Stimulated activated naive CD8-positive, alpha-beta T cell treated with anti-CD3 and anti-CD28 coated beads, Interleukin-15, Interleukin-2, amounts not matched to agents 100 U/mL and 50 U/mL, for 24 hours (primary cell): ENCODE results near the gene TM4SF18.
A peak's percentile ranks its signal among the peaks of the same experiment; 100 is the strongest.

ENCODE experiments used
- ATAC-seq: fragments of 150-1000 bp; cut with Tn5 transposase; one replicate; pipeline ENCODE4 v1.10.0; 2021
- DNase-seq: peaks from one replicate; pipeline ENCODE4 v3.0.0; 2021

Gene TM4SF18

DNA sequence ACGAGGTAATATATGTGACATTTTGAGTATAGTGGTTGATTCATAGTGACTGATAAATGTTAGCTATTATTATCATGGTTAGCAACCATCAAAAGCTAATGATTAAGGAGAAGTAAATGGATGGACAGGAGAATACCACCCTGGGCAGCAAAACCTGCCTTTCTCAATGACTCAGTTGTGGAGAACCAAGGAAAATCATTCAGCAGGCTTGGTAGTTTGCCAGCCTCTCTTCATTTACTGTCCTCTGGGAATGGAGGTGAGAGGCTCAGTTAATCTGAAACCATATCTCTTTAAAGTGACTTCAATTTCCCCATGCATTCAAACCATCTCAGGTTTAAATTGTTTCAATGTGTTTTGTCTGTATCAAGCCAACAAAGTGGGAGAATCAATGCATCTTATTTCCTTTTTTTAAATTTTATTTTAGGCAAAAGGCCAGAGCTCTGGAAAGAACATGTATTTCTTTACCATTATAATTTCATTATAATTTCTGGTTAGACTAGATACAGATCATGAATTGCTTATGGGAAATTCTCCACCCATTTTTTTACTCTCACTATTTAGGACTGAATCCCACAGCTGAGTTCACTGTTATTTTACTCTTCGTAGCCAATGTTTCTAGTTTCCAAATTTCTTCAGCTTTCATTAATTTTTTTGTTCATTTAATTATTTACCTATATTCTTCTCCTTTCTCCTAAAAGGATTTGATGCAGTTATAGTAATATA lies 2.7 kb downstream of the TM4SF18 start:
- ATAC-seq, result no peak
- no peak for DNase-seq

DNA sequence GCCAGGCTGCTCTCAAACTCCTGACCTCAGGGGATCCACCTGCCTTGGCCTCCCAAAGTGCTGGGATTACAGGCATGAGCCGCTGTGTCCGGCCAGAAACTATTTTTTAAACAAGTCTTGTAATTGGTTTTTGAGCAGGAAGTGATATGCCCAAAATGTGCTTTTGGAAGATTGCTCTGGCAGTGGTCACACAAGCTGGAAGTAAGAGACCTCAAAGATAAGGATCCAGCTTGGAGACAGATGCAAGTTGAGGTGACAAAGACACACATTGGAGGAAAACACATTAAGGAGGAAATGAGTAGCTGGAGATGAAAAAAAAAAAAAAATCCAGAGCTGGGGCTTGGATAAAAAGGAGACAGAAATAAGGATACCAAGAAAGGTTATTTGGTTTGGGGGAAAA lies 6.3 kb downstream of the TM4SF18 start:
- DNase-seq (no peak), ATAC-seq (no peak)

DNA sequence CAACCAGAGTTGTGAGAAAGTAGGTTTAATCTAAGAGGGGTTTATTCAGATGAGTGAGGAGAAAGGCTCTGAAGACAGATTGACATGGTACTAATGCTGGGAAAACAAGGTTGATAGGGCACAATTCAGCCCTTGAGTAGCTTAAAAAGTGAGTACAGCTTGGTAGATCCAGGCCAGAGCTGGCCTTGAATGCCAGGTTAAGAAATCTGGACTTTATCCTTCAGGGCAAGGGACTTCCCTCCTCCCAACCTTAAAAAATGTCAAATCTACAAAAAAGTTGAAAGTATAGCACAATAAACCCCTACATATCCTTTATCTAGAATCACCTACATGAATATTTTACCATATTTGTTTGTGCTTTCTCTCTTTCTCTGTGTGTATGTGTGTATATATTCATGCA lies 7.9 kb downstream of the TM4SF18 start:
- ATAC-seq (no peak), DNase-seq (no peak)

DNA sequence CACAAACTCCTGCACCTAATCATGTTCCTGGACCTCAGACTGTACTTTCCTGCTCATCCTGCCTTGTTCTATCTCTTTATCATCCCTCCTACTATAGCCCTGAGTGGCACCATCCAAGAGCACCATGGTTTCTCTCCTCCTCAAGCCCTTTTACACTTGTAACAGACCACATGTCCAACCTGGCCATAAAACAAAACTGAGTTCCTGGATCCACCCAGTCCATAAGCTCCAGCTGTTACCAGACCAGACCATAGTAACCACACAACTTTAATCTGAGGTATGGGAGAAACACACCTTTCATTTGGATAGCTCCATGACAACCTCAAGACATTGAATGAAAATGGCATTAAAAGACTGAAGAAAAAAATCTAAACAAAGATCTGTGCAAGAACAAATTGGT lies 9.1 kb downstream of the TM4SF18 start:
- no peak for ATAC-seq
- DNase-seq, result no peak

DNA sequence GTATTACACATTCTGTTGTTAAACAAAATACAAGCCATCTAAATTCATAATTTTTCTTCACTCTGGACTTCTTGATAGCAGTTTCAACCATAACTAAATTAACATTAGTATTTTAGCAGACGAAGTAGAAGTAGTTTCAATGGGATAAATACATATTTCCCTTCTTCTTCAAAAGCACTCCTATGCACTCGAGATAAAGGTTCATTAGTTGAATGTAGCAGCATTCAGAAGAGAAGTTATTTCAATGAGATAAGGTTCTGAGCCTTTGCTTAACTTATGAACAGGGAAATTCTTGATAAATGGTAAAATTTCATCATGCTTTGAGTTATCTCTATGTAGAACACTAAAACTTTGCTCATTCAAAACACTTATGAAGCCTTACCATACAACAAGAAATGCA lies 11.8 kb downstream of the TM4SF18 start:
- ATAC-seq (no peak), DNase-seq (no peak)

DNA sequence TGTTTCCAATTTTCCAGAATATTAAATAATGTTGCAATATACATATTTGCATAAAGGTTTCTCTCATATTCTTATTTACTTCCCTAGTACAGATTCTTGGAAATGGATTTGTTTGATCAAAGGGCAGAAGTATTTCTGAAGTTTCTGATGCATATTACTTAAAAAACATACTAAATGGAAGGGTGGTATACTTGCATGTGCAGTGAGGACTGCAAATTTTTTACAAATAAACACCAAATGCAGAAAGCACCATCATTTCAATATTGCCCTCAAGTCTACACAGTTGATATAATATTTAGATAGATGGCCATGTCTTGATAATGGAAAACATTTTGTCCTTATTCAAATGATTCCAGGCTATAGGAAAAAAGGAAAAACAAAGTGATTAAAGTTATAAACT lies 12.3 kb downstream of the TM4SF18 start:
- ATAC-seq, result no peak
- no peak for DNase-seq

DNA sequence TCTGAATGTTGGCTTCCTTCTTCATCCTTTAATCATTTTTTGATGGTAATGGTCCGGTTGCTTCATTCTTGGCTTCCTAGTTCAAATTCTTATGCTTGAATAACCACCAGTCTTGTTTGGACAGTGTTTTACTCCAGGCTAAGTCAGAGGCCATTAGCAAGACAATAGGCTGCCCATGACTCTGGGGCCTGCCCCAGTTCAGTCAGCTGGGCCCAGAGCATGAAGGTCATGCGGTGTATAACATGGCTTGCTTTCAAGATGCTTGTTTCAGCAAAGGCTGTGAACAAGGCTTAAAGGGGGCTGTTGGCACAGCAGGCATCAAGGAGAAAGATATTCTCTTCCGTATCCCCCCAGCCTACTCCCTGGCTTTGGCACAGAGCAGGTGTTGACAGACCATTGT lies 13.7 kb downstream of the TM4SF18 start:
- ATAC-seq, result no peak
- no peak for DNase-seq

DNA sequence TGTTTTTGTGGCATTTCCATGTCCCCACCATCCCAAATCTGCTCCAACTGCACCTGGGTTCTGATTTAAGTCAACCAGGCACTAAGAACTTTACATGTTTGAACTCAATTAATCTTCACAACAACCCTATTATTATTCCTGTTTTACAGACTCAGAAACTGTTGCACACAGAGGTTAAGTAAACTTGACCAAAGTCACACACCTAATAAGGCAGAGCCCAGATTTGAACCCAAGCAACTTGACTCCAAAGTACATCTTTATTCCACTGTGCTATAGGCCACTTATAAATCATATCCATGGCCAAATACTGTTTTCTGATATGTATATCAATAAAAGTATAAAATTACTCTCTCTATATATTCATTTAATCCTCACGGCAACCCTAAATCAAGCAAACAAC lies 16.4 kb downstream of the TM4SF18 start:
- no peak for DNase-seq
- ATAC-seq, result no peak

DNA sequence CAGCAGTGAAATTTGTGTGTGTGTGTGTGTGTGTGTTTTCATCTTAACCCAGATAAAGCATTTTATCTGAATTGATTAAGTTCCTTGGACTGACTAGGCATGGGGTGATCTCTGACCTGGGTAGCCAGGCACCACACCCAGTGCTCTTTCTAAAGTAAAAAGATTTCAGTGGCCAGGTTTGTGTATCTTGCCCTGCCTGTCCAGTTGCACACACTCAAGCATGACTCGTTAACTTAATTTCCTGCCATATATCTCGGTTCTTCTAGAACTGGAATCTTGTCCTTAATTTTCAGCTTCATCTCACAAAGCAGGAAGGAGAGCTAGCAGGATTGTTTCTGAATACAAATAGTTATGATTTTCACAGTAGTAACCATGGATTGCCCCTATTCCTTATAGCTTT lies 17.0 kb downstream of the TM4SF18 start:
- DNase-seq, result no peak
- ATAC-seq, result no peak

DNA sequence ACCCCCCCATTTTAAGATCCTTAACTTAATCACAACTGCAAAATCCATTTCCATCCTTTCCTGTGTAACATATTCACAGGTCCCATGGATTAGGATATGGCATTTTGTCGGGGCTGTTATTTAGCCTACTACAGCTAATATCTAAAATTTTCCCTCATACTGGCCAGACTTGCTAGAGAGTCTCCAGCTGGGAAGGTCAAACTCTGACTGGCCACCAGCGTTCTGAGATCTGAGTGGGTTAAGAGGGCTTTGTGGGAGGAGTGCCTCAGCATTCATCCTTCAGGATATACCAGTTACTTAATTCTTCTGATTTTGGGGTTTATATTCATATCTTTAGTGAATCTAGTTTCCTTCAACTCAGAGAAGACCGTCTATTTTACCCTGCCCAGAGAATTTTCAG lies 17.7 kb downstream of the TM4SF18 start:
- ATAC-seq (no peak), DNase-seq (no peak)

DNA sequence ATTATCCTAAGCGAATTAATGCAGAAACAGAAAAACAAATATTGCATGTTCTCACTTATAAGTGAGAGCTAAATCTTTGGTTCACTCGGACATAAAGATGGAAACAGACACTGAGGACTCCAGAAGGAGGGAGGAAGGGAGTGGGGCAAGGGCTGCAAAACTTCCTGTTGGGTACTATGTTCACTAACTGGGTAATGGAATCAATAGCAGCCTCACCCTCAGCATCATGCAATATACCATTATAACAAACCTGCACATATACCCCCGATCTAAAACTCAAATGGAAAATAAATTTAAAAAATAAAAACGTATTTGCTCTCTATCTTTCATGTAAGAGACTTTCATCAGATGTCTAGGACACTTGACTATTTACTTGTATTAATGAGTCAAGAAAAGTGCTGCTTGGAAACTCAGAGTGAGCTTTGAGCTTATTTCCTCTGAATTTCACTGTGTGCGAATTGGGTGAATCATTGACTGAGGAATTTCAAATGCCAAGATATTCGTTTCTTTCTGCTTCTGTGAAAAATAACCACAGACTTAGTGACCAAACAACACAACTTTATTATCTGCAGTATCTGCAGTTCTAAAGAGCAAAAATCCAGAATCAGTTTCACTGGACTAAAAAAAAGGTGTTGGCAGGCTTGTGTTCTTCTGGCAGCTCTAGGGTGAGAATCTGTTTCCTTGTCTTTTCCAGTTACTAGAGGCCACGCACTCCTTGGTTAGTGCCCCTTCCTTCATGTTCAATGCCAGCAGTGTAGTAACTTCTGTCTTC lies 18.4 kb downstream of the TM4SF18 start:
- no peak for DNase-seq
- ATAC-seq, result no peak

DNA sequence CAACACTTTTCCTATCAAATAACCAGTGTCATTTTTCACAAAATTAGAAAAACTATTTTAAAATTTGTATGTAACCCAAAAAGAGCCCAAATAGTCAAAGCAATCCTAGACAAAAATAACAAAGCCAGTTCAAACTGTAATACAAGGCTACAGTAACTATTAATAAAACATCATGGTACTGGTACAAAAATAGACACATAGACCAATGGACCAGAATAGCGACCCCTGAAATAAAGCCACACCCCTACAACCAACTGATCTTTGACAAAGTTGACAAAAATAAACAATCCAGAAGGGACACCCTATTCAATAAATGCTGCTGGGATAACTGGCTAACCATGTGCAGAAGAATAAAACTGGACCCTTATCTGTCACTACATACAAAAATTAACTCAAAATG lies 19.9 kb downstream of the TM4SF18 start:
- no peak for ATAC-seq

DNA sequence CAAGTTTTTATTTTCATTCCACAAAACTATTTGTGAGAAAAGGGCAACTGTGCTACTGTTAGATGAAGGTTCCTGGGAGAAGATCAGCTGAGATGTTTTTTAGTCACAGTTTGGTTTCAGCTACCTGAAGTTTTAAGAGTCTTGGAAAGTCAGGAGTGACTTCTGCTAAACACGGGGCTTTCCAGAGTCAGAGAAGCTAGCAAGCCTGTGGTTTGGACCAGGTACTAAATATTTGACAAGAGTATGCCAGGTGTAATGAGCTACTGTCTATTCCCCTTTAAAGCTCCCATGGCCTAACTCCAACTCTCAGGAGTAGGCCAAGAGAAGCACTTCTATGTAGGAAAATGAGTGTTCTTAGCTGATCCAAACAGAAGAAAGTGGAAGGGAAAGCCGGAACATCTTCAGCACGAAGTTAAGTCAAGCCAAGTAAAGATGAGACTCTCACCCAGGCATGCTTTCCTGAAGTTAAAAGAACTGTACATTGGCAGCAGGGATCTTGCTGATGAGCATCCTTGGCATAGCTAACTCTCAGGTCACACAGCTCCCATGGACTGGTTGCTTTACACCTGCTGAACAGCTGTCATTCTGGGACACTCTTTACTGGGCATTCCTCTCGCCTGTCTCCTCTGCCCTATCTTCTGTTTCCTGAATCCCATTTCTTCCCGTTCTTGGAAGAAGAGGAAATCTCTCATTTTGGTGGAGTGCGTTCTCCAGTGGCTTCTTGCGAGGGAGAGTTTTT lies 22.5 kb downstream of the TM4SF18 start:
- DNase-seq, result no peak
- no peak for ATAC-seq

More for the DNA sequence above, 19.9 kb downstream of the TM4SF18 start:
- DNase-seq, result no peak

DNA sequence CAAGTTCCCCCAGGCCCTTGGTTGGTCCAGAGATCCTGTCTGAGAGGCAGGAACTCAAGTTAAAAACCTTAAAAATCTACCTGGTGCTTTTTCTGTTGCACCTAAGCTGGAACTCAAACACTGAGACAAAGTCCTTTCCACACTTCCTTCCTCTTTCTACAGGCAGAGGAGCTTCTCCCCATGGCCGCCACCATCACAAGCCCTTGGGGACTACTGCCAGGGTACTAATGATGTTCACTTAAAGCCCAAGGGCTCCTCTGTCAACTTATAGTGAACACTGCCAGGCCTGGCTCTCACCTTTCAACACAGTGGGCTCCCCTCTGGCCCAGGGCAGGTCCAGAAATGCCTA lies 26.0 kb downstream of the TM4SF18 start:
- DNase-seq, result no peak
- ATAC-seq, result no peak

DNA sequence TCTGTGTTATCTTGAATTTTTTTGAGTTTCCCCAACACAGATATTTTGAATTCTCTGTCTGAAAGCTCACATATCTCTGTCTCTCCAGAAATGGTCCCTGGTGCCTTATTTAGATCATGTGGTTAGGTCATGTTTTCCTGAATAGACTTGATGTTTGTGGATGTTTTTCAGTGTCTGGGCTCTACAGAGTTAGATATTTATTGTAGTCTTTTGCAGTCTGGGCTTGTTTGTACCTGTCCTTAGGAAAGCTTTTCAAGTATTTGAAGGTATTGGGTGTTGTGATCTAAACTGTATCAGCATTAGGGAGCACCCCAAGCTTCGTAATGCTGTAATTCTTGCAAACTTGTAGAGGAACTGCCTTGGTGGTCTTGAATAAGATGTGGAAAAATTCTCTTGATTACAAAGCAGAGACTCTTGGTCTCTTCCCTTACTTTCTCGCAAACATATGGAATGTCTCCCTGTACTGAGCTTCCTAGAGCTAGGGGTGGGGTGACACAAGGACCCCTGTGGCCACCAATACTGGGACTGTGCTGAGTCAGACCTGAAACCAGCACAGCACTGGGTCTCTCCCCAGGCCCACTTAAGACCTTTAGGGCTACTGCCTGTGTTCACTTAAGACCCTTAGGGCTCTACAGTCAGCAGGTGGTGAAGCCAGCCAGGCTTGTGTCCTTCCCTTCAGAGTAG lies 26.5 kb downstream of the TM4SF18 start:
- ATAC-seq (no peak), DNase-seq (no peak)

DNA sequence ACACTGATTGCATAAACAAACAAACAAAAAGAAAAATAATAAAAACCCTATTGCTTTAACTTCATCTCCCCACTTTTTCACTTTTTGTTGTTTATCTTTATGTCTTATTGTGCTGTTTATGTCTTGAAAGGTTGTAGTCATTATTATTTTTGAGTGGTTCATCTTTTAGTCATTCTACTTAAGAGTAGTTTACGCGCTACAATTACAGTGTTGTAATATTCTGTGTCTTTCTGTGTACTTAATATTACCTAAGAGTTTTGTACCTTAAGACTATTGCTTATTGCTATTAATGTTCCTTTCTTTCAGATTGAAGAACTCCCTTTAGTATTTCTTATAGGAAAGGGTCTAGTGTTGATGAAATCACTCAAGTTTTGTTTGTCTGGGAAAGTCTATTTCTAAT lies 28.1 kb downstream of the TM4SF18 start:
- DNase-seq, result no peak
- no peak for ATAC-seq

DNA sequence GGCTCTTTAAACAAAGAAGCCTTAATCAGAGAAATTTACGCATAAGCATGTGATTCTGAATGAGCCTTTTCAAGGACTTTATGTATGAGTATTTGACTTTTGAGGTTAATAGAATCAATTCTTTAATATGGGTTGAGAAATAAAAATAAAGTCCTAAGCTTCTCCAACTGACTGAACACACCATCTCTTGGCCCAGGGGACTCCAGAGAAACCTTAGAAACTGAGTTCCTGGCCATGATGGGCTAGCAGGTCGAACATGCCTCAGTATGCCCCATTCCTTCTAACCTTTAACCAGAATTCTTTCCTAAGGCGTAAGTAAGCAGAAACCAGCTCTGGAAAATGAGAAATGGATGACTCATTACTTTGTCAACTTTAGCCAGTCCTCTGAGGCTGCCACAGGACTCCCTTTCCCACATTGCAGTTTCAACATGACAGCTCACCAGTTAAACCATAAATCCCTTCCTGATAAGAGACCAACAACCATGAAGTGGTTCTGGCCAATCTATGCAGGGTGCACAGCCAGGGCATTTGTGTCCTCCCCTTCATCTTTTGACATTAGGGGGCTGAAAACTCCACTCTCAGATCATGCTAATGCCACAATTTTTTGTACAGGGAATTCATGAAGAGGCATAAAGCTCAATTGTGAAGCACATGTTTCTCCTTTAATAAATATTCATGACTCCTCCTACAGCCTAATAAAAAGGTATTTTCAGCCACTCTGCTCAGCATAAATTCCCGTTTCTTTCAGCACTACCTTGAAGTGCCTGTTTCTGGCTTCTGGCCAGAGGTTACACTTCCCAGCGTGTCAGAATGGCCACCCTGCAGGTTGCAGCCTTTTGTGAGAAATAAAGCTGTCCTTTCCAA lies 33.3 kb downstream of the TM4SF18 start:
- peak; percentile 81 for ATAC-seq
- DNase-seq, result no peak

DNA sequence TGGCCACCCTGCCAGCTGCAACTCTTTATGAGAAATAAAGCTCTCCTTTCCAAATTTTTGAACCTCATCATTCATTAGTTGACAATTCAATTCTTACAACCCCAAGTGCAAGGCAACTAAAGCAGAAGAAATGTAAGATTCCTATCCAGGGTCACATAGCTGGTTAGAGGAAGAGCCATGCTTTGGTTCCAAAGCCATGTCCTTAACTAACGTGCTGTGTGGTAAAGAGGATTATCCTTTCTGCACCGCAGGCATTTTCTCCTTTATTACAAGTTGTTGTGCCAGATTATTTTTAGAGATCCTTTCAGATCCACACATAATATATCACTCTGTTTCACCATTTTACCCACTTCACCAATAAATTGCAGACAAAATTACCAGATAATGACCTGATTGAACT lies 36.5 kb downstream of the TM4SF18 start:
- no peak for ATAC-seq

DNA sequence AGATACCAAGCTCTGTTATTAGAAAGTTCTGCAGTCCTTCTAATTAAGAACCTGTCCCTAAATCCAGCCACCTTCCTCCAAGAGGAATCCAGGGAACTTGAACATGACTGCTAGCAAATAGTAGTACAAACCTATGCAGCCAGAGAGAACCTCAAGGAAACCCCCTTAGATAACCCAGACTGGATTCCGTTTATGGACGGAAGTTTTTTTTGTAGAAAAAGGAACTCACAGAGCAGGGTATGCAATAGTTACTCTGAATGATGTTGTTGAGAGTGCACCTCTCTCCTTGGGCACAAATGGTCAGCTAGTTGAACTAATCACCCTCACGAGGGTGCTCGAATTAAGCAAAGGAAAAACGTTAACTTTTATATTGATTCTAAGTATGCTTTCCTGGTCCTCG lies 40.8 kb downstream of the TM4SF18 start:
- DNase-seq (no peak), ATAC-seq (no peak)

More for the DNA sequence above, 36.5 kb downstream of the TM4SF18 start:
- DNase-seq, result no peak

DNA sequence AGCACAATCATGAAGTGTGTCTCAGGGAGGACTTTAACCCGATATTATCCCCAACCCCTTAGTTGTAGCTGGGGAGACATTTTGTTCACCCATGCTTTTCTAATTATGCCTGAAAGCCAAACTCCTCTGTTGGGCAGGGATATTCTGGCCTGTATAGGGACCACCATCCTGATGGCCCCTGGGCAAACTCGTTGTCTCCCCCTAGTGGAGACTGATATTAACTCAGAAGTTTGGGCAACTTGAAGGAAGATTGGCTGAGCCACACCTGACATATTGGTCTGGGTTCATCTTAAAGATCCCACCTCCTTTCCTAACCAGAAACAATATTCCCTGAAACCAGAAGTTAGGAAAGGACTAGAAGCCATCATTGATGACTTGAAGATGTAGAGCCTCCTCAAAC lies 42.3 kb downstream of the TM4SF18 start:
- ATAC-seq (no peak), DNase-seq (no peak)

DNA sequence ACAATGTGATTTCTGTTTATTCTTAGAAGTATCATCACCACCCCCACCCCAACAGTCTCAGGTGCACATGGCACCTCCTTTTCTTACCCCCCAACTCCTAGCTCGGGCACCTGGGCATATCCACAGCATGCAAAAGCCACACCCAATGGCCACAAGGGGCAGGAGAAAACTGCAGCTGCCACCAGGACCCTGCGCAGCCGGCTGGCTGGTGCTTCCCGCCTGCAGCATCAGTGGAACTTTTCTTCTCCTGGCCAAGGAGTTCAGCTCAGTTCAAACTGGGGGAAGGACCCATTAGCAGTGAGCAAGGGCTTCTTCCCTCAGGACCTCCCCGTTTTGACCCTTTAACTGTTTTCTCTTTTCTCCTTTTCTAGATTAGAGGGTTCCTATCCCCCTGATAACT lies 44.8 kb downstream of the TM4SF18 start:
- no peak for ATAC-seq
- no peak for DNase-seq

DNA sequence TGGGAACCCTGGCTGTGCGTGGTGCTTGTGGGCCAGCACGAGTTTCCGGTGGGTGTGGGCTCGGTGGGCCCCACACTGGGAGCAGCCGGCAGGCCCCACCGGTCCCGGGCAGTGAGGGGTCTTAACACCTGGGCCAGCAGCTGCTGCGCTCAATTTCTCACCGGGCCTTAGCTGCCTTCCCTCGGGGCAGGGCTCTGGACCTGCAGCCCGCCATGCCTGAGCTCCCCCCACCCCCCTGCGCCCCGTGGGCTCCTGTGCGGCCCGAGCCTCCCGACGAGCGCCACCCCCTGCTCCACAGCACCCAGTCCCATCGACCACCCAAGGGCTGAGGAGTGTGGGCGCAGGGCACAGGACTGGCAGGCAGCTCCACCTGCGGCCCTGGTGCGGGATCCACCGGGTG lies 49.4 kb downstream of the TM4SF18 start:
- ATAC-seq (no peak), DNase-seq (no peak)
